GM18951 (cell line): ENCODE results near the gene CLCN7.
"Not testable (repeated sequence)": the region's sequence is repeated elsewhere in the genome, so short reads cannot be mapped to it uniquely, and the experiment has no call there.

Experiments used
- POLR2A ChIP-seq: IDR thresholded peaks from 4 replicates; pipeline ENCODE4 v1.6.1; 2011; ENCODE audit warnings: mild to moderate bottlenecking; ENCODE audit not compliant: insufficient read length, insufficient read depth; ENCODE audit errors: extremely low read depth
- in situ Hi-C: fragments of 300-500 bp; cut with MboI; formaldehyde crosslinking; loops from one replicate; pipeline ENCODE4 v1.12.0; 2022; ENCODE audit warnings: low sequenced_read_pairs, mixed read lengths, inconsistent platforms; ENCODE audit not compliant: unreplicated experiment

The CLCN7 gene

DNA sequence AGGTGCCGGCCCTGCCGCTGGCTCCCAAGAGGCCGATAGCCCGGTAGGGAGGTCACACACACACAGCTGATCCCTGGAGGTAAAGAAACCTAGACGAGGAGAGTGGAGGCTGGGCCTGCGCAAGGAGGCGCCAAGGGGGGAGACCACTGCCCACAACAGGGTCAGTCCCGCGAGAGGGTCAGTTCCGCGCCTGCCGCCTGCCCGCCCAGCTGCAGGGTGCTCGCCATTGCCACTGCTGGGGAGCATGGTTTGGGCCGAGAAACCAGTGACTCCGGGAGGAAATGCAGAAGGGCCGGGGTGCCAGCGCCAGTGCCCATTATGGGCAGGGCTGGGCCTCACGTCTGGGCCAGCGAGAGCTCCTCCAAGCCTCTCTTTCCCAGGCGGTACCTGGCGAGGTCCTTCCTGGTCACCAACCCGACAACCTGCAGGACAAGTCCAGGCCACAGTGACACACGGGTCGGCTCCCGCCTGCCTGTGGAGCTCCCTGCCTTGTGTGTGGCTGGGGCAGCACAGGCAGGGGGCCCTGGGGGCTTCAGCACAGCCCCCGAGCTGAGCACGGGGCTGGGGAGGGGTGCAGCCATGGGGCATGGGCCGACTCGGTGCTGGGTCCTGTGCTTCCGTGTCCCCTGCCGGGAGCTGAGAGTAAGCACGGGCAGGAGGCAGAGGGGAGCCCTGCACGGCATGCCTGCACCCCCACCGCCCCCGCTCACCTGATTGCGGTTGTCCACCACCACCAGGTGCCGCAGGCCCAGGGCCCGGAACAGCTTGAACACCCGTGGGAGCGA lies 28.3 kb downstream of the CLCN7 start:
- in situ Hi-C loops = no loop called here
- TF ChIP-seq POLR2A = no peak

DNA sequence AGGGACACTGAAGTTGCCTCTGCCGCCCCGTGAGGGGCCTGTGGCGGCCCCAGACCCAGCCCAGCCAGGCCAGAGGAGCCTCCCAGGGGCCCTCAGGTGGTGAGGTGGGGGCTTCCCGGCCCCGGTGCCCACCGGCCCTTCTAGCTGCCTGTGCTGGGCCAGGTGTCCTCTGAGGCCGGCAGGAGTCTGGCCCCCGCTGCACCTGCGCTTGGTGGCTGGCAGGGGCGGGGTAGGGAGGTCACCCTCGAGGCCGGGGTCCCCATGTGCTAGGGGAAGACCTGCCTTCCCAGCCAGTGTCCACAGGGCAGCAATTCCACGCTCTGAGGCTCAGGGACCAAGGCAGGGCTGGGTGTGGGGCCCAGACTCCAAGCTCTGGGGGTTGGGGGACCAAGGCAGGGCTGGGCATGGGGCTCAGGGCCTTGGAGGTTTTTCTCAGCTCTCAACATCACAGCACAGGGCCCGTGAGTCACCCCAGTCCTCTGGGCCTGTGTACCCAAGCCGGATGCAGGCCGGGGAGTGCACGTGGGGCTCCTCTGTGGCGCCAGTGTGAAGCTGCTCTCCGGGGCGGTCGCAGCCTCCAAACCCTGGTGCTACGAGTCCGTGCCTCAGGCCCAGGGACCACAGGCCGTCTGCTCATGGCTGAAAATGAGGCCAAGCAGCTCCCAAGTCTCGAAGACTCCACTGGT lies 29.2 kb downstream of the CLCN7 start:
- no peak for TF ChIP-seq POLR2A
- in situ Hi-C loops = no loop called here

DNA sequence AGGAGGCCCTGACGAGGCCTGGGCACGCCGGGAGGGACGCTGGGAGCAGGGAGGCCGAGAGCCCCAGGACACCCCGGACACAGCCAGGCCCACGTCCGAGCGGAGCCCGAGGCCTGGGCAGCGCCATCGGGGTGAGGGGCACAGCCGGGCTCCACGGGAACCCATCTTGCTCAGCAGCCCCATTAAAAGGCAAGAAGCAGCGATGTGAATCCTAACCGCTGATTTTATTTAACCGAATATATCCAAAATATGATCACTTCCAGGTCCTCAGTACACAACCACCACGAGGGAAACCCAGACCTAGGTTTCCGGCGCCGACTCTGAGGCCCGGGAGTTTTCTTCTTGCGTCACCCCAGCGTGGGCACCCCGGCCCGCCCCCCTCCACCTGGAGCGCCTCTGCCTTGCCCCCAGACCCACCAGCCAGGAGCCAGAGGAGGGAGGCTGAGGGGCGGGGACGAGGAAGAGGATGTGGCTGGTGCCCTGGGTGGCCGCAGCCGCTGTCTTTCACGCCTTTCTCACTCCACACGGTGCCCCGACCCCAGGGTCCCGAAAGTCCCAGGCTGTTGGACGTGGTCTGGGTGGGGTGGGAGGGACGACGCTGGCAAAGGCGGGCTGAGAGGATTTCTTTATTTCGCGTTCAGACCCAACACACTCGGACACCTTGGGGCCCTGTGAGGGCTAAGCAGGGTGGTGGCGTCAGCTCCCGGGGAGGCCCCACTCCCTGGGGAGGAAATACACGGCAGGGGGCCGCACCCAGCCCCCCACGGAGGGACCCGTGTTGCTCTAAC lies 29.9 kb downstream of the CLCN7 start:
- in situ Hi-C loops = no loop called here
- no peak for TF ChIP-seq POLR2A

DNA sequence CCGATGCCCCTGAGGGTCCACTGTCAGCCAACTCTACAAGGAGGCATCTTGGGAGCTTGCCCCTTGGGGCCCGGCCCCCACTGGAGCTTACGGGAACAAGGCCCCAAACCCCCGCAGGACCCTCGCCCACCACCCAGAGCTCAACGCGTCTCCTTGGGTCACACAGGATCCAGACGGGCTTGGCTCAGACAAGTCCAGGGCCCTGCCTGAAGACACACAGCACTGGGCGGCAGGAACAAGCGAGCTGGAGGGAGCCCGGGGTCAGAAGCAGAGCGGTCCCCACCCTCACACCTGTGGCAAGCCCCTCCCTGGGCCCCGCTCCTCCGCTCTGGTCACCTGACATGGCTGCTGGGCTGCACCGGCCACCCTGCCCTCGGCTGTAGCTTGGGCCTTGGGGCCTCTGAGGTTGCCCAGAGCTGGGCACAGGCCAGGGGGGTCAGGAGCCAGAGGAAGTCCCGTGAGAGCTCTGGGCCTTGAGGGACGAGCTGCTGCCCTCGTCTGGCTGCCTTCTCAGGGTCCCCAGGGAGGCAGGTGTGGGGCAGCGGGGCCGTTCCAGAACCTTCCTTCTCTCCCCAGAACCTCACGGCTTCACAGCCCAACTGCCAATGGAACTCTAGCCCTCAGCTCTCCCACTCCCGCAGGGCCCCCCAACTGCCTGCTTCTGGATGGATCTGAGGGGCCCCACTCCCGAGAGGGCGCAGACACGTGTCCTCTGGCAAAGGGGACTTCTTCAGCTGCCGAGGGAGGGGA lies 30.7 kb downstream of the CLCN7 start, which contains the start of gene CCDC154:
Gene CCDC154, minus strand, starts transcription at position 577 of the 750 bp plus-strand sequence. Its CDS starts 234 bp downstream, at position 343.
- in situ Hi-C loops = no loop called here
- TF ChIP-seq POLR2A = no peak

DNA sequence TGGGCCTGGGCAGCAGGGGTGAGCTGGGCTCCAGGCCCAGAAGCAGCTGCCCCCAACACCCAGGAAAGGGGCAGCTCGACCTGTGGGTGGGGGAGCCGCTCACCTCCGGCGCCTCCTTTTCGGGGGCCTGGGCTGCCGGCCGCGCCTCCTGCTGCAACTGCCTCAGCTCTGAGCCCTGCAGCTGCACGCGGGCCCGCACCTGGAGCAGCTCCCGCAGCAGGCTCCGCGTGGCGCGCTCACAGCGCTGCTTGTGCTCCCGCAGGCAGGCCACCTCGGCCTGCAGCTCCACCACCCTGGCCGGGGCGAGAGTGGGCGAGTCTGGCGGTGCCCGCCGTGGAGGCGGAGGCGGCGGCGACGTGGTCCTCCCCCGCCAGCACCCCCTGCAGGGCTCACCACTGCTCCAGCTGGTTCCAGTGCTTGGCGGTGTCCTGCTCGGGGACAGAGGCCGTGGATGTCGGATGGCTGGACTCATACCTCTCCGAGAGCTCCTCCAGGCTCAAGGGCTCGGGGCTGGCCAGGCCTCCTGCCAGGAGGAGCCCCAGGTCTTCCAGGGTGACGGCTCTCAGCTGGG lies 31.3 kb downstream of the CLCN7 start:
- in situ Hi-C loops = no loop called here
- TF ChIP-seq POLR2A = no peak

DNA sequence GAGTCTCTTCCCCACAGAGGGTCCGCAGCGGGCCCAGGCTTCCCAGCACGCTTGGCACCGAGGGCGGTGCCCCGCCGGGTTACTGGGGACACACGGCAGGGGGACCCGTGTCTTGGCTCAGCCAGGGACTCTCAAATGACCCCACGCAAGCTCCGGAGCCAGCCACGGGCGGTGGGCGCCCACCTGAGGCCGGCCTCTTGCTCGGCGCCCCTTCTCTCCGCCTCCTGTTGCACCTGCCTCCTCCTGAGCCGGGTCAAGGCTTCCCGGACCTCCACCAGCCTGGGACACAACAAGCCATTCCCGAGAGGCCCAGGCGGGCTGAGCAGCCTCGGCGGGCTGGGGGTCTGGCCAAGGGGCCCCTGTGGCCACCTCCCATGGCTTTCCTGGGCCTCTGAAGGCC lies 32.1 kb downstream of the CLCN7 start:
- in situ Hi-C loops = no loop called here
- no peak for TF ChIP-seq POLR2A

DNA sequence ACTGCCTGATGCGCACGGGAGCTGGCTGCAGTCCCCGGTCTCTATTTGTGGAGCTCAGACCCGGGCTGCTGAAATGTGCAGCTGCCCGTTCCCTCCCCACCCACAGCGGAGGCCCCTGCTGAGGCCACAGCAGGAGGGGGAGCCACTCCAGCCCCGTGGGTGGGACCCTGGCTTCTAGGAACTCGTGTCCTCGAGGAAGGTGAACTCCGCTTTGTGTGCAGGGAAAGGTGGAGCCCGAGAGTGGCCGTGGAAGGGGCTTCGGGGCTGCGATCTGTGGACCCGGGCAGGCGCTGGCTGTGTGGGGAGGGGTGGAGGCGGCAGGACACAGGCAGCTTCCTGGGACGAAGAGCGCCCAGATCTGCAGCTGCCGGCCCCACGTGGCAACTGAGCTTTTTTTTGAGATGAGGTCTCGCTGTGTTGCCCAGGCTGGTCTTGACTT lies 33.4 kb downstream of the CLCN7 start:
- in situ Hi-C loops = no loop called here
- no peak for TF ChIP-seq POLR2A

DNA sequence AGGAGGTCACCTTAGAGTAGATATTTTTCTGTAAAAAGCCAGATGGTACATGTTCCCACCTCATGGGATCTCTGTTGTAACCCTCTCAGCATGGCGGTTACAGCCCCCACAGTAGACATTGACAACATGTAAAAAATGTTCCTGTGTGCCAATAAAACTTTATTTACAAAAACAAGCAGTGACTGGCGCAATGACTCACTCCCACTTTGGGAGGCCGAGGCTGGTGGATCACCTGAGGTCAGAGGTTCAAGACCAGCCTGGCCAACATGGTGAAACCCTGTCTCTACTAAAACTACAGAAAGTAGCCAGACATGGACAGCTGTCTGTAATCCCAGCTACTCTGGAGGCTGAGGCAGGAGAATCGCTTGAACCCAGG lies 35.1 kb downstream of the CLCN7 start:
- in situ Hi-C loops = not testable (repeated sequence)

DNA sequence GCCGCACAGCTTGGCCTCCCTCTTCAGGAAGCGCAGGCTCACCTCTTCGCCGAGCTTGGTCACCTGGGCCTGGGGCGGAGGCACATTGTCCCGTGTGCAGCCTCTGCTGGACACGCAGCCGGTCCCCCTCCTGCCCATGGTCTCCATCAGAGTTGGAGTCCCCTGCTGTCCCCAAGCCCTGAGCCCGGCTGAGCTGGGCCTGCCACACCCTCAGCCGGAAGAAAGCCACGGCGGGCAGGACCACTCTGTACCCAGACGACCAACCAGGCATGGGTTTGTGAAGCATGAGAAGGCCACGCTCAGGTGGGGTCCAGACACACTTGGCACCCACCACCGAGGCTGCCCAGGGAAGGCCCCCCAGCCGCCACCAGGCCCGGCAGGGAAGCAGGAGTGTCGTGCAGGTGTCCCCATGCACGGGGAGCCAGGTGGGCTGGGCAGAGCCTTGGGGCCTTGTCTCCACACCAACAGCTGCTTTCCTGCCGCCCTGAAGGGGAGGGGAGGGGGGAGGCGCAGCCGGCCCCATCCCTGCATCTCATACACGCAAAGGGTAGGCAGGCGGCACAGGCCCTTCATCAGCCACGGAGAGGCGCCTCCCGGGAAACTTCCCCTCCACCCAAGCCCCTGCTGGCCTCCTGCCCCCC lies 35.6 kb downstream of the CLCN7 start:
- in situ Hi-C loops = no loop called here
- TF ChIP-seq POLR2A = no peak

DNA sequence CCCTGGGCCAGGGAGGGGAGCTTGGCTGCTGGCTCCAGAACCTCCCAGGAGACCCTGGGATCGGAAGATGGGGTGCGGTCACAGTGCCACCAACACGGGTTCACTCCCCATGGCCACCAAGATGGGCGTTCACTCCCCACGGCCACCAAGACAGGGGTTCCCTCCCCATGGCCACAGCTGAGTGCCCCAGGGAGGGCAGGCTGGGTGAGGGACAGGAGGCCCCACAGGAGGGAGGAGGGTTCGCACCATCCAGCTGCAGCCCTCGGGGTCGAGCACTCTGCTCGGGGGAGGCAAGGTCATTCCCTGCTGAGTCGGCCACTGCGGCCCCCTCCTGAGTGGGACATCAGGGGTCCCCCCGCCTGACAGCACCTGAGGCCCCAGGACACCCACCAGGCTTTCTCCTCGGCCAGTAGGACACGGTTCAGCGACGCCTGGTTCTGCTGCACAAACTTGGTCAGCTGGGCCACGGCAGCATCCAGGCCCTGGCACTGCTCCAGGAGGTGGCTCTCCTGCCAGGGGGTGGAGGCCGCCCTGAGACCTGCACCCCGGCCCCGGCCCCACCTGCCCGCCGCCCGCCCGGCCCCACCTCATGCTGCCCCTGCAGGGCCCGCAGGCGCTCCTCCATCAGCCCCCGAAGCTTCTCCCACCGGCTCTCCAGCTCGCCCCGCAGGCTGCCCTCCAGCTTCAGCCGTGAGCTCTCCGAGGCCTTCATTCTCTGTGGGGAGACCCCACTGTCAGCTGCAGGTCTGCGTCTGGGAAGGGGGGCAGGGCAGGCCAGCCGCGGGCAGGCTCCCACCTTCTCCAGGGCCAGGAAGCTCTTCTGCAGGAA lies 36.4 kb downstream of the CLCN7 start:
- TF ChIP-seq POLR2A = no peak
- in situ Hi-C loops = no loop called here

DNA sequence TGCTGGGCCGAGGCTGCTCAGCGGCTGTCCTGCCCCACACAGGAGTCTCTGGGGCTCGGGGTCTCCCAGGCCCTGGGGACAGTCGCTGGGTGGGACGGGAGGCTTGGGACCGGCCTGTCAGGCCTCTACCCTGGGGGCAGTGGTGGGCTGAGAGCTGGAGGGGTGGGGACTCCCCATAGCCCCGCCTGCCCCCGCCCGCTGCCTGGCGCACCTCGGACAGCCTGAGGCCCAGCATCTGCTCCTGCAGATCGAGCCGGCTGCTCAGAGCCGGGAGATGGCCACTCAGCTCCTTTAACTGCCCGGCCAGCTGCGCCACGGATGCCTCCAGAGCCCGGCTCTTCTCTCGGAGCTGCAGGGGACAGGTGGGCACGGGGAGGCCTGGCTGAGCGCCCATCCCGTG lies 37.2 kb downstream of the CLCN7 start:
- in situ Hi-C loops = no loop called here
- no peak for TF ChIP-seq POLR2A
